OCI-LY3 (cell line): ENCODE measurements around the gene QSER1.

Experiments used
- EZH2phosphoT487 ChIP-seq: fragments of 200-600 bp; shearing (Covaris generic); IDR thresholded peaks from 2 replicates; pipeline ENCODE4 v1.6.1; 2018; ENCODE audit warnings: antibody characterized with exemption, mixed run types, low read depth
- TF ChIP-seq, protein P1 (sequence below): fragments of 200-600, 300-600 bp; sonication (generic); IDR thresholded peaks from 2 replicates; pipeline ENCODE4 v1.5.1; 2014; ENCODE audit warnings: antibody characterized with exemption, low read length, low read depth

- TF ChIP-seq, protein P1, sequence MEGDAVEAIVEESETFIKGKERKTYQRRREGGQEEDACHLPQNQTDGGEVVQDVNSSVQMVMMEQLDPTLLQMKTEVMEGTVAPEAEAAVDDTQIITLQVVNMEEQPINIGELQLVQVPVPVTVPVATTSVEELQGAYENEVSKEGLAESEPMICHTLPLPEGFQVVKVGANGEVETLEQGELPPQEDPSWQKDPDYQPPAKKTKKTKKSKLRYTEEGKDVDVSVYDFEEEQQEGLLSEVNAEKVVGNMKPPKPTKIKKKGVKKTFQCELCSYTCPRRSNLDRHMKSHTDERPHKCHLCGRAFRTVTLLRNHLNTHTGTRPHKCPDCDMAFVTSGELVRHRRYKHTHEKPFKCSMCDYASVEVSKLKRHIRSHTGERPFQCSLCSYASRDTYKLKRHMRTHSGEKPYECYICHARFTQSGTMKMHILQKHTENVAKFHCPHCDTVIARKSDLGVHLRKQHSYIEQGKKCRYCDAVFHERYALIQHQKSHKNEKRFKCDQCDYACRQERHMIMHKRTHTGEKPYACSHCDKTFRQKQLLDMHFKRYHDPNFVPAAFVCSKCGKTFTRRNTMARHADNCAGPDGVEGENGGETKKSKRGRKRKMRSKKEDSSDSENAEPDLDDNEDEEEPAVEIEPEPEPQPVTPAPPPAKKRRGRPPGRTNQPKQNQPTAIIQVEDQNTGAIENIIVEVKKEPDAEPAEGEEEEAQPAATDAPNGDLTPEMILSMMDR, result no peak
- TF ChIP-seq EZH2phosphoT487, result no peak
Measured at GRCh38 chr11:32874132-32874531, 18.5 kb upstream of the QSER1 start.
